GM12878 (cell line): Measurements from ENCODE around the gene CAMLG. TPM values are rescaled to one million over a fixed set of nuclear protein-coding genes. Genes with fewer than 3 reads are reported as not detected.

Experiments used
- CUX1 ChIP-seq: IDR thresholded peaks from 2 replicates; pipeline ENCODE4 v1.6.1; 2012; ENCODE audit warnings: improper control_type of control experiment, low read depth, low read length; ENCODE audit not compliant: insufficient replicate concordance
- ESRRA ChIP-seq: IDR thresholded peaks from 2 replicates; pipeline ENCODE4 v1.6.1; 2012; ENCODE audit warnings: mild to moderate bottlenecking, low read length, improper control_type of control experiment
- PRDM15 ChIP-seq: fragments of 450-650 bp; formaldehyde crosslinking; IDR thresholded peaks from 2 replicates; pipeline ENCODE4 v1.4.0; 2020; ENCODE audit warnings: mild to moderate bottlenecking, moderate library complexity
- SMARCA5 ChIP-seq: fragments of 450-650 bp; IDR thresholded peaks from 2 replicates; pipeline ENCODE4 v1.6.1; 2017; ENCODE audit warnings: mild to moderate bottlenecking
- SUZ12 ChIP-seq: fragments of 200-600 bp; sonication (generic); IDR thresholded peaks from one replicate; pipeline ENCODE4 v1.6.1; 2018; ENCODE audit warnings: antibody characterized with exemption, mild to moderate bottlenecking; ENCODE audit not compliant: unreplicated experiment
- polyA plus RNA-seq, 11 experiments: library from polyadenylated mRNA; depleted of rRNA in 4 of 11; unstranded in 6 of 11; stranded (reverse) in 5 of 11; fragments of >200 nt; fragmentation: Nextera tagmentation in 4 of 11; fragmentation: Illumina TruSeq in 1 of 11; extraction: Ambion mirVana in 4 of 11; extraction: Trizol in 1 of 11; gene quantifications; 1 replicate in 1 of 11; 2 replicates in 10 of 11; pipeline versions ENCODE4 v1.2.1 to v1.2.3, GENCODE V29; 2011 to 2016; ENCODE audit warnings: inconsistent platforms in 2 of 11, missing spikeins in 2 of 11, low read depth in 1 of 11
- total RNA-seq, 4 experiments: library from RNA; depleted of rRNA in 3 of 4; stranded (reverse); fragments of >200 nt in 3 of 4; fragmentation: Illumina TruSeq in 1 of 4; extraction: Trizol in 1 of 4; gene quantifications; 2 replicates each; pipeline versions ENCODE4 v1.2.1 to v1.2.3, GENCODE V29; 2013 to 2021

The CAMLG gene
- total and polyA plus RNA-seq, 10 of the 15 experiments (the other 5 are each of a cell fraction or from before 2014, with no cell fraction given), result 18.5 to 51.7 (median 25.5) TPM

DNA sequence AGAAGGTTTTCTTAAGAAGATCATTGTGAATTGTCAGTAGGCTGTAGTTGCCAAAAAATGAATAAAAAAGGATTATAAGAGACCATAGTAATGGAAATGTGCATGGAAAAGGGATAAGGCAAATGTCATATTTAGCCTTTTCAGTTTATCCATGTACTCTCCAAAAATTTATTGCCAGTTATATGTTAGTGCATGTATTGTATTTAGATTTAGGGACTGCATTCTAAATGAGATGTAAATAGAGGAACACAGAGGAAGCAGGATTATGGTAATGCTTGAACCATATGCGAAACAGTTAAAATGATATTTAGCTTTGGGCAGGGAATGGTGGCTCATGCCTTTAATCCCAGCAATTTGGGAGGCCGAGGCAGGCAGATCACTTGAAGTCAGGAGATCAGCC is 53.2 kb downstream of the CAMLG start (continued):
- no peak for TF ChIP-seq CUX1
- TF ChIP-seq PRDM15 (CRISPR knock-in tag), result no peak
- no peak for TF ChIP-seq SMARCA5
- TF ChIP-seq SUZ12, result no peak
- TF ChIP-seq ESRRA, result no peak
